ENCODE results near the gene ACYP2.

GRCh38 chr2:54067851-54068375 lies 47.5 kb upstream of the ACYP2 start:
- TF ChIP-seq EP300 (IDR thresholded peaks at IDR 0.05) (no peak), POLR2A (IDR thresholded peaks at IDR 0.05) (no peak), CTCF (IDR thresholded peaks at IDR 0.05) (no peak)
